HG03439 (cell line): ENCODE measurements around the gene PSMB9.

Experiments
- ATAC-seq: cut with Tn5 transposase; IDR thresholded peaks from one replicate; pipeline ENCODE4 v1.9.1; 2021; ENCODE audit warnings: mild to moderate bottlenecking, moderate library complexity; ENCODE audit not compliant: unreplicated experiment

The PSMB9 gene

GRCh38 chr6:32895006-32895345 is 41.0 kb downstream of the PSMB9 start:
- peak; percentile 26 for ATAC-seq

- no peak for ATAC-seq
Measured at GRCh38 chr6:32903952-32904351, 50.0 kb downstream of the PSMB9 start.

- ATAC-seq, result no peak
Measured at GRCh38 chr6:32905078-32905477, 51.1 kb downstream of the PSMB9 start.

- no peak for ATAC-seq
Measured at GRCh38 chr6:32906539-32906938, 52.5 kb downstream of the PSMB9 start.

GRCh38 chr6:32908897-32909296 is 54.9 kb downstream of the PSMB9 start:
- ATAC-seq, result no peak
